ENCODE data around the gene TMEM132A. TPM values are rescaled to one million over a fixed set of nuclear protein-coding genes. Genes with fewer than 3 reads are reported as not detected.

The TMEM132A gene
- total and polyA plus RNA-seq, 4 experiments from 2014 or later, result 0.78 to 0.93 TPM; not detected in 2

DNA sequence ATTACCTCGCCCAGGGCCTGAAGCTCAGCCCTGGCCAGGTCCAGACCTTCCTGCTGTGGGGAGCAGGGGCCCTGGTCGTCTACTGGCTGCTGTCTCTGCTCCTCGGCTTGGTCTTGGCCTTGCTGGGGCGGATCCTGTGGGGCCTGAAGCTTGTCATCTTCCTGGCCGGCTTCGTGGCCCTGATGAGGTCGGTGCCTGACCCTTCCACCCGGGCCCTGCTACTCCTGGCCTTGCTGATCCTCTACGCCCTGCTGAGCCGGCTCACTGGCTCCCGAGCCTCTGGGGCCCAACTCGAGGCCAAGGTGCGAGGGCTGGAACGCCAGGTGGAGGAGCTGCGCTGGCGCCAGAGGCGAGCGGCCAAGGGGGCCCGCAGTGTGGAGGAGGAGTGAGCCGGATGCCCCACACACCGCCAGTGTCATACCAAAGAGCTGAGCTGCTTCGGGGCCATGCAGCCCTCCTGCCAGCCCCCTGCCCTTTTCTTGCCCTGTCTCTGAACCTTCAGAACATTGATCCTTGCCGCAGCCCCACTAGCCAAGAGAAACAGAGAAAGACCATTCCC, 2.4 kb upstream of the TMEM132A start:
- ChIA-PET POLR2A (ENCODE audit: partially characterized antibody) (interaction anchor here (0.6 kb wide), 1 partner anchor 8 kb away, joined by 3 read pairs; no protein-coding TSS in a partner anchor), CTCF (ENCODE audit: partially characterized antibody) (interaction anchor here (1.2 to 1.6 kb wide), 3 partner anchors 10 to 48 kb away, joined by 3 to 4 read pairs (median 4); no protein-coding TSS in a partner anchor)
- Histone ChIP-seq H3K9me3 (ENCODE audit: control insufficient read depth in 1 of 2, low read length in 2 of 2) (no peaks in the 10 kb centered on the region), H3K27me3 (ENCODE audit: insufficient read depth, low read length) (peaks cover 11% of the 10 kb centered on the region), H3K4me1 (ENCODE audit: insufficient read depth, low read length) (peaks cover 21% of the 10 kb centered on the region), H3K27ac (ENCODE audit: low read depth, low read length) (no peak overlapping the region), H3K36me3 (ENCODE audit: insufficient read depth, low read length) (peaks cover 41% of the 10 kb centered on the region), H3K4me3 (ENCODE audit: low read length in 2 of 2) (no peak overlapping the region)
- Mint-ChIP-seq H3K36me3 (peaks cover 49 to 52% of the 10 kb centered on the region in 2 donors), H3K27ac (no peak overlapping the region), H3K27me3 (peaks cover 4 to 10% of the 10 kb centered on the region in 2 donors), H3K9me3 (no peaks in the 10 kb centered on the region), H3K4me1 (peaks cover 6 to 28% (median 18%) of the 10 kb centered on the region in 4 donors), H3K4me3 (no peak overlapping the region)
- no peak for DNase-seq
- intact Hi-C loops (cut with micrococcal nuclease), result no loop called here

DNA sequence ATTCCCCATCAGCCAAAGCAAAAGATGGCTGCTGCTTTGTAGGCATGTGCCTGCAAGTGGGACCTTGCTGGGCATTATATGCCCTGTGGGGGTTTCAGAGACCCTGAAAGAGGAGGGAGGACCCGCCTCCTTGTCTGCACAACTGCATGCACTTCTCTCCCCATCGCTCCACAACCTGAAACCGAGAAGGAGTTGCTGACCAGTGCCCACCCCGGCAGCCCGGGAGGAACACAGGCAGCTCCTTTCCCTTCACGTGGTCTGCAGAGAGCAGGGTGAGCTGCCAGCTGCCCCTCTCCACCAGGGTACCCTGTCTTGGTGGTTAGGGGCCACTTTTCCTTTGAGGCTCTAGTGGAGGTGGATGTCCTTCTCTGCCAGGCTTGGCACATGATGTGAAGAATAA, 1.4 kb upstream of the TMEM132A start:
- intact Hi-C loops (cut with micrococcal nuclease), result no loop called here
- H3K36me3 Mint-ChIP-seq, result peaks cover 45 to 46% of the 10 kb centered on the region in 2 donors
- H3K27ac Mint-ChIP-seq, result no peak overlapping the region
- peaks cover 20% of the 10 kb centered on the region for H3K4me1 ChIP-seq (ENCODE audit: insufficient read depth, low read length)
- POLR2A ChIA-PET (ENCODE audit: partially characterized antibody), result interaction anchor here (1.4 kb wide), 1 partner anchor 9 kb away, joined by 6 read pairs; the partner anchor contains the start of gene TMEM109
- H3K4me3 Mint-ChIP-seq, result peak overlapping the region in 2 of 8 donors; percentile 35 to 56
- H3K4me1 Mint-ChIP-seq, result peaks cover 5 to 23% (median 13%) of the 10 kb centered on the region in 4 donors
- peaks cover 4 to 10% of the 10 kb centered on the region in 2 donors for H3K27me3 Mint-ChIP-seq
- H3K27me3 ChIP-seq (ENCODE audit: insufficient read depth, low read length), result peaks cover 11% of the 10 kb centered on the region
- H3K9me3 Mint-ChIP-seq, result no peaks in the 10 kb centered on the region
- H3K4me3 ChIP-seq (ENCODE audit: low read length in 2 of 2), result no peak overlapping the region
- H3K36me3 ChIP-seq (ENCODE audit: insufficient read depth, low read length), result peaks cover 41% of the 10 kb centered on the region
- H3K27ac ChIP-seq (ENCODE audit: low read depth, low read length), result no peak overlapping the region
- DNase-seq, result no peak
- no peaks in the 10 kb centered on the region for H3K9me3 ChIP-seq (ENCODE audit: control insufficient read depth in 1 of 2, low read length in 2 of 2)
- CTCF ChIA-PET (ENCODE audit: partially characterized antibody), result interaction anchor here (0.6 to 1.3 kb wide), 2 partner anchors 9 to 536 kb away, joined by 3 read pairs; partner anchors contain the start of gene TMEM109

DNA sequence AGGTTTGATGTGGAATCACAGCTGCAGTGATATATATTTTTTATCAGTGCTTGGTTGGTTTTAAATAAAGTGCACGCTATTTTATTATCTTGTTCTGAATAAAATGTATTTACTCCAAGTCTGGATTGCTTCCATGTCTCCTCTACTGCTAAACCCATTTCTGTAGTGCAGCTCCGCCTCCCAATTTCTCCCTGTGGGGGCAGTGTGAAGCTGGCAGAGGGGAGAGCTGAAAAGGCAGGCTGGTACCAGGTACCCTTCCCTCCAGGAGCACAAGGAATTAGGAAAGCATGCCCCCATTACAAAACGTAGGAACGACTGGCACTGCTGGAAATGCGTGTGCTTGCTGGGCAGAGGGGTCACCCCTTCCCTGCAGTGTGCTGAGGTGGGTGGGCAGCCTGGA, 934 bp upstream of the TMEM132A start:
- Histone ChIP-seq H3K27me3 (ENCODE audit: insufficient read depth, low read length) (peaks cover 11% of the 10 kb centered on the region), H3K36me3 (ENCODE audit: insufficient read depth, low read length) (peaks cover 41% of the 10 kb centered on the region), H3K4me1 (ENCODE audit: insufficient read depth, low read length) (peaks cover 20% of the 10 kb centered on the region), H3K4me3 (ENCODE audit: low read length in 2 of 2) (no peak overlapping the region), H3K9me3 (ENCODE audit: control insufficient read depth in 1 of 2, low read length in 2 of 2) (no peaks in the 10 kb centered on the region), H3K27ac (ENCODE audit: low read depth, low read length) (no peak overlapping the region)
- Mint-ChIP-seq H3K4me3 (peak overlapping the region in 5 of 8 donors; percentile 35 to 74 (median 56)), H3K36me3 (peaks cover 42 to 46% of the 10 kb centered on the region in 2 donors), H3K4me1 (peaks cover 5 to 23% (median 13%) of the 10 kb centered on the region in 4 donors), H3K27ac (peak overlapping the region in 1 of 7 donors; percentile 47), H3K9me3 (no peaks in the 10 kb centered on the region), H3K27me3 (peaks cover 4 to 10% of the 10 kb centered on the region in 2 donors)
- CTCF ChIA-PET (ENCODE audit: partially characterized antibody), result interaction anchor here (0.6 to 1.3 kb wide), 3 partner anchors 8 to 535 kb away, joined by 3 to 7 read pairs (median 3); partner anchors contain the start of gene TMEM109
- POLR2A ChIA-PET (ENCODE audit: partially characterized antibody), result interaction anchor here (1.4 kb wide), 1 partner anchor 10 kb away, joined by 6 read pairs; the partner anchor contains the start of gene TMEM109
- intact Hi-C loops (cut with micrococcal nuclease), result no loop called here
- DNase-seq, result no peak

- peaks cover 5 to 23% (median 13%) of the 10 kb centered on the region in 4 donors for H3K4me1 Mint-ChIP-seq
- peaks cover 4 to 10% of the 10 kb centered on the region in 2 donors for H3K27me3 Mint-ChIP-seq
Measured at GRCh38 chr11:60923800-60924109, 505 bp upstream of the TMEM132A start.

DNA sequence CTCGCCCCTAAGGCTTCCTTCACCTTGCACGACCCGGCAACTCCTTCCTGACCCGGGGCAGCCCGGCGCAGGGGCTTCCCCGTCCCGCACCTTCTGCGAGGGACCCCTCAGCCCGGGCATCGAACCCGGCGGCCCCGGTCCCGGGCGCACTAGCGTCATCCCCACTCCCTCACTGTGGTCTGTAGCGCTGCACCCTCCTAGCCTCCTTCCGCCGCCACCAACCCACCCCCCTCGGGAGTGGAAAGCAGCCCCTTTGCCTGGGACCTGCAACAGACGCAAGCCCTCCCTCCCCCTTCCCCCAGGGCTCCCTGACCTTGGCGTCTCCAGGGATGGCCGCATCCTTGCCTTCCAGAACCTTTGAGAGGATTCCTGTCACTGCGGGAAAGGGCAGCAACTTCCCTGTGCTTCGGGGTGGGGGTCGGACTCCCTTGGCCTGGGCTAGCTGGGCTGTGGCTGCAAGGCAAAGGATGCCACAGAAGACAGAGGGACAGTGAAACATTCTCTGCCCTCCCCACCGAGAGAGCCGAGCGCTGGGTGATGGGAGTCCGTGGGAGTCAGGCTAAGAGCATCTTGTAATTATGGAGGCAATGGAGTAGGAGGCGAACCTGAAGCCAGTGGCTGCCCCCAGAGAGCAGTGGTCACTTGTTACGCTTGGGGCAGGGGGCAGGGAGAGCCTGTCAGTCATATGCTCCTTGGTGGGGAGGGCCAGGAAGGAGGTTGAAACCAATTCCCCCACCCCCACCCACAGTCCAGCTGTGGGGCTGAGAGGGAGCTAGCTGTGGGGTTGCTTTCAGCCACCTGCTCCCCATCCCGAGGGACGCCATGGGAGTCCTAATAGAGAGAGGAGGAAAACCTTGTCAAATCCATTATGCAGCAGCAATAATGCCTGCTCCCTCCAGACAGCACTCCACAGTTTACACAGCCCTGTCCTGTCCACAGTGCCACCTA, 920 bp downstream of the TMEM132A start:
- Mint-ChIP-seq H3K4me1 (peaks cover 5 to 23% (median 13%) of the 10 kb centered on the region in 4 donors), H3K27me3 (peaks cover 4 to 13% of the 10 kb centered on the region in 2 donors), H3K36me3 (peaks cover 28 to 33% of the 10 kb centered on the region in 2 donors), H3K27ac (peak overlapping the region in 2 of 7 donors; percentile 46 to 59), H3K9me3 (no peaks in the 10 kb centered on the region), H3K4me3 (peak overlapping the region; percentile 25 to 82 (median 66))
- ChIA-PET POLR2A (ENCODE audit: partially characterized antibody) (interaction anchor here (1.0 kb wide), 1 partner anchor 10 kb away, joined by 3 read pairs; no protein-coding TSS in a partner anchor), CTCF (ENCODE audit: partially characterized antibody) (interaction anchor here (1.6 kb wide), 1 partner anchor 9 kb away, joined by 3 read pairs; no protein-coding TSS in a partner anchor)
- H3K27ac ChIP-seq (ENCODE audit: low read depth, low read length), result no peak overlapping the region
- no peaks in the 10 kb centered on the region for H3K9me3 ChIP-seq (ENCODE audit: control insufficient read depth in 1 of 2, low read length in 2 of 2)
- peak overlapping the region in 1 of 2 donors; percentile 32 for H3K4me3 ChIP-seq (ENCODE audit: low read length in 2 of 2)
- H3K36me3 ChIP-seq (ENCODE audit: insufficient read depth, low read length), result peaks cover 29% of the 10 kb centered on the region
- intact Hi-C loops (cut with micrococcal nuclease), result no loop called here
- peaks cover 20% of the 10 kb centered on the region for H3K4me1 ChIP-seq (ENCODE audit: insufficient read depth, low read length)
- H3K27me3 ChIP-seq (ENCODE audit: insufficient read depth, low read length), result peaks cover 11% of the 10 kb centered on the region
- DNase-seq, result peak in 1 of 5 donors; percentile 13

More at GRCh38 chr11:60923800-60924109, 505 bp upstream of the TMEM132A start:
- ChIA-PET CTCF (ENCODE audit: partially characterized antibody) (interaction anchor here (0.6 to 1.3 kb wide), 3 partner anchors 8 to 535 kb away, joined by 3 to 7 read pairs (median 3); partner anchors contain the start of gene TMEM109), POLR2A (ENCODE audit: partially characterized antibody) (interaction anchor here (1.0 to 1.4 kb wide), 2 partner anchors 8 to 10 kb away, joined by 3 to 6 read pairs; partner anchors contain the start of gene TMEM109)
- intact Hi-C loops (cut with micrococcal nuclease), result no loop called here
- Mint-ChIP-seq H3K4me3 (peak overlapping the region in 7 of 8 donors; percentile 17 to 63 (median 46)), H3K36me3 (peaks cover 41 to 46% of the 10 kb centered on the region in 2 donors), H3K27ac (no peak overlapping the region), H3K9me3 (no peaks in the 10 kb centered on the region)
- no peak for DNase-seq
- Histone ChIP-seq H3K27ac (ENCODE audit: low read depth, low read length) (no peak overlapping the region), H3K4me1 (ENCODE audit: insufficient read depth, low read length) (peaks cover 20% of the 10 kb centered on the region), H3K4me3 (ENCODE audit: low read length in 2 of 2) (peak overlapping the region in 1 of 2 donors; percentile 32), H3K36me3 (ENCODE audit: insufficient read depth, low read length) (peaks cover 37% of the 10 kb centered on the region), H3K9me3 (ENCODE audit: control insufficient read depth in 1 of 2, low read length in 2 of 2) (no peaks in the 10 kb centered on the region), H3K27me3 (ENCODE audit: insufficient read depth, low read length) (peaks cover 11% of the 10 kb centered on the region)

- intact Hi-C loops (cut with micrococcal nuclease), result no loop called here
- Mint-ChIP-seq H3K4me1 (peaks cover 5 to 23% (median 13%) of the 10 kb centered on the region in 4 donors), H3K27ac (peak overlapping the region in 1 of 7 donors; percentile 46)
Measured at GRCh38 chr11:60925868-60926267, 1.6 kb downstream of the TMEM132A start.

More at GRCh38 chr11:60925868-60926267, 1.6 kb downstream of the TMEM132A start:
- Histone ChIP-seq H3K36me3 (ENCODE audit: insufficient read depth, low read length) (peaks cover 22% of the 10 kb centered on the region), H3K4me1 (ENCODE audit: insufficient read depth, low read length) (peaks cover 20% of the 10 kb centered on the region), H3K4me3 (ENCODE audit: low read length in 2 of 2) (no peak overlapping the region), H3K9me3 (ENCODE audit: control insufficient read depth in 1 of 2, low read length in 2 of 2) (no peaks in the 10 kb centered on the region), H3K27me3 (ENCODE audit: insufficient read depth, low read length) (peaks cover 11% of the 10 kb centered on the region), H3K27ac (ENCODE audit: low read depth, low read length) (no peak overlapping the region)
- Mint-ChIP-seq H3K9me3 (no peaks in the 10 kb centered on the region), H3K27me3 (peaks cover 4 to 13% of the 10 kb centered on the region in 2 donors), H3K36me3 (peaks cover 21 to 26% of the 10 kb centered on the region in 2 donors), H3K4me3 (peak overlapping the region in 6 of 8 donors; percentile 13 to 53 (median 36))
- CTCF ChIA-PET (ENCODE audit: partially characterized antibody), result interaction anchor here (1.6 kb wide), 1 partner anchor 10 kb away, joined by 3 read pairs; no protein-coding TSS in a partner anchor
- no peak for DNase-seq
- POLR2A ChIA-PET (ENCODE audit: partially characterized antibody), result no interaction called here
